H1 (cell line): ENCODE data around the gene MACF1. TPM values are rescaled to one million over a fixed set of nuclear protein-coding genes. Genes with fewer than 3 reads are reported as not detected.

Experiments used
- CTCF ChIA-PET: fragments of 300-600 bp; sonication (Branson Sonifier 250); formaldehyde crosslinking; loops from one replicate; lab custom pipeline; 2021; ENCODE audit not compliant: partially characterized antibody; lab: Charles Lee
- POLR2A ChIA-PET: fragments of 300-600 bp; sonication (Branson Sonifier 250); formaldehyde crosslinking; loops from one replicate; lab custom pipeline; 2021; ENCODE audit warnings: inconsistent platforms; ENCODE audit not compliant: partially characterized antibody; lab: Charles Lee
- DNase-seq, 2 experiments: peaks; one replicate each; pipeline versions ENCODE4 v3.0.0 to v3.0.0-alpha.2; 2010 to 2022; ENCODE audit warnings: low spot score in 2 of 2, low read depth in 1 of 2, mixed read lengths in 1 of 2
- FAIRE-seq: peaks from 2 replicates; lab custom pipeline; 2011; peaks lifted over from hg19 to GRCh38; lab: Jason Lieb, UNC
- H2AFZ ChIP-seq: 2 replicates; pipeline ENCODE4 v1.8.1; 2012; ENCODE audit warnings: low read length, inconsistent platforms
- H2AK5ac ChIP-seq: 2 replicates; pipeline ENCODE4 v1.6.1; 2013; ENCODE audit warnings: low read depth, low read length
- H2BK120ac ChIP-seq: replicated peaks from 2 replicates; pipeline ENCODE3; 2013; ENCODE audit warnings: low read depth, low read length, inconsistent platforms
- H2BK12ac ChIP-seq: 2 replicates; pipeline ENCODE4 v1.6.1; 2013; ENCODE audit warnings: low read depth, low read length
- H2BK15ac ChIP-seq: 2 replicates; pipeline ENCODE4 v1.6.1; 2013; ENCODE audit warnings: low read length
- H2BK20ac ChIP-seq: 2 replicates; pipeline ENCODE4 v1.6.1; 2013; ENCODE audit warnings: low read length
- H2BK5ac ChIP-seq: 2 replicates; pipeline ENCODE4 v1.6.1; 2013; ENCODE audit warnings: low read depth, low read length
- H3K14ac ChIP-seq: 2 replicates; pipeline ENCODE4 v1.6.1; 2013; ENCODE audit warnings: inconsistent platforms; ENCODE audit not compliant: insufficient read length
- H3K18ac ChIP-seq: 2 replicates; pipeline ENCODE4 v1.6.1; 2013; ENCODE audit warnings: low read length; ENCODE audit errors: extremely low read depth
- H3K23ac ChIP-seq: 2 replicates; pipeline ENCODE4 v1.6.1; 2013; ENCODE audit warnings: inconsistent platforms; ENCODE audit not compliant: insufficient read length
- H3K23me2 ChIP-seq: 2 replicates; pipeline ENCODE4 v1.6.1; 2013; ENCODE audit warnings: low read depth, low read length
- H3K27ac ChIP-seq: 2 replicates; pipeline ENCODE4 v1.6.1; 2011; ENCODE audit warnings: low read depth, low read length, inconsistent platforms
- H3K27me3 ChIP-seq, 4 experiments: replicated peaks in 1 of 4; 1 replicate in 1 of 4; 2 replicates in 3 of 4; pipeline versions ENCODE4 v1.6.1 to v1.8.1; 2011 to 2013; ENCODE audit warnings: low read length in 3 of 4, mild to moderate bottlenecking in 3 of 4, inconsistent platforms in 2 of 4, mixed read lengths in 2 of 4, moderate library complexity in 1 of 4; ENCODE audit not compliant: control insufficient read depth in 3 of 4, insufficient read depth in 3 of 4; ENCODE audit errors: extremely low read depth in 1 of 4
- H3K36me3 ChIP-seq, 4 experiments: 2 replicates each; pipeline versions ENCODE4 v1.6.1 to v1.8.1; 2011 to 2013; ENCODE audit warnings: mild to moderate bottlenecking in 4 of 4, low read length in 3 of 4, moderate library complexity in 2 of 4, control low read depth in 1 of 4, inconsistent platforms in 1 of 4; ENCODE audit not compliant: insufficient read depth in 4 of 4, control insufficient read depth in 2 of 4
- H3K4ac ChIP-seq: replicated peaks from 2 replicates; pipeline ENCODE3; 2013; ENCODE audit warnings: low read length, low read depth, mixed read lengths, inconsistent platforms; ENCODE audit not compliant: insufficient read length
- H3K4me1 ChIP-seq, 4 experiments: replicated peaks in 1 of 4; 1 replicate in 1 of 4; 2 replicates in 3 of 4; pipeline versions ENCODE4 v1.6.1 to v1.8.1; 2011 to 2013; ENCODE audit warnings: low read length in 3 of 4, inconsistent platforms in 2 of 4, mixed read lengths in 1 of 4; ENCODE audit not compliant: insufficient read depth in 4 of 4, control insufficient read depth in 3 of 4
- H3K4me2 ChIP-seq, 2 experiments: 2 replicates each; pipeline versions ENCODE4 v1.6.1 to v1.8.1; 2011 to 2013; ENCODE audit warnings: low read depth in 2 of 2, low read length in 2 of 2, control low read depth in 1 of 2, inconsistent platforms in 1 of 2, mild to moderate bottlenecking in 1 of 2; ENCODE audit not compliant: insufficient read depth in 1 of 2
- H3K4me3 ChIP-seq, 4 experiments: fragments of 200-600, 300-600 bp in 1 of 4; sonication (generic), shearing (Covaris generic), sonication (Bioruptor Twin) in 1 of 4; 2 replicates each; pipeline versions ENCODE4 v1.5.1 to v1.8.1; 2011 to 2016; ENCODE audit warnings: low read length in 4 of 4, low read depth in 3 of 4, control low read depth in 2 of 4, inconsistent platforms in 2 of 4, mild to moderate bottlenecking in 2 of 4, mixed read lengths in 1 of 4, moderate library complexity in 1 of 4; ENCODE audit not compliant: insufficient read depth in 2 of 4; ENCODE audit errors: extremely low read depth in 1 of 4
- H3K56ac ChIP-seq: replicated peaks from 2 replicates; pipeline ENCODE3; 2013; ENCODE audit warnings: low read depth, mild to moderate bottlenecking, mixed read lengths, low read length, inconsistent platforms; ENCODE audit not compliant: insufficient read length
- H3K79me1 ChIP-seq: 2 replicates; pipeline ENCODE4 v1.6.1; 2013; ENCODE audit warnings: low read depth, low read length, control low read depth
- H3K79me2 ChIP-seq, 2 experiments: 2 replicates each; pipeline versions ENCODE4 v1.6.1 to v1.8.1; 2012 to 2013; ENCODE audit warnings: low read length in 2 of 2, mild to moderate bottlenecking in 2 of 2, inconsistent platforms in 1 of 2; ENCODE audit not compliant: insufficient read depth in 2 of 2, control insufficient read depth in 1 of 2
- H3K9ac ChIP-seq, 4 experiments: replicated peaks in 1 of 4; 1 replicate in 1 of 4; 2 replicates in 3 of 4; pipeline versions ENCODE4 v1.6.1 to v1.8.1; 2011 to 2013; ENCODE audit warnings: low read depth in 3 of 4, low read length in 3 of 4, control low read depth in 2 of 4, mild to moderate bottlenecking in 2 of 4, moderate library complexity in 2 of 4, inconsistent platforms in 1 of 4; ENCODE audit errors: extremely low read depth in 1 of 4
- H3K9me3 ChIP-seq, 2 experiments: 2 replicates each; pipeline versions ENCODE4 v1.6.1 to v1.8.1; 2012 to 2013; ENCODE audit warnings: mild to moderate bottlenecking in 2 of 2, moderate library complexity in 2 of 2, control low read depth in 1 of 2, inconsistent platforms in 1 of 2, low read depth in 1 of 2, low read length in 1 of 2, mixed read lengths in 1 of 2; ENCODE audit not compliant: insufficient read depth in 2 of 2
- H4K20me1 ChIP-seq, 2 experiments: replicated peaks in 1 of 2; 2 replicates each; pipeline versions ENCODE3 to v1.8.1; 2011 to 2013; ENCODE audit warnings: inconsistent platforms in 2 of 2, low read length in 2 of 2, mild to moderate bottlenecking in 1 of 2; ENCODE audit not compliant: insufficient read depth in 2 of 2, control insufficient read depth in 1 of 2
- H4K5ac ChIP-seq: 2 replicates; pipeline ENCODE4 v1.6.1; 2013; ENCODE audit warnings: low read length, low read depth, mixed read lengths, inconsistent platforms; ENCODE audit not compliant: insufficient read length
- H4K8ac ChIP-seq: 2 replicates; pipeline ENCODE4 v1.8.0; 2013; ENCODE audit warnings: mild to moderate bottlenecking, moderate library complexity, low read length, inconsistent platforms; ENCODE audit not compliant: insufficient read depth; ENCODE audit errors: extremely low read depth
- H4K91ac ChIP-seq: replicated peaks from 2 replicates; pipeline ENCODE3; 2013; ENCODE audit warnings: low read length, mixed read lengths, inconsistent platforms; ENCODE audit not compliant: insufficient read length
- CEBPB ChIP-seq: IDR thresholded peaks from 2 replicates; pipeline ENCODE4 v1.6.1; 2012; ENCODE audit warnings: low read depth, low read length
- CTBP2 ChIP-seq: IDR thresholded peaks from 2 replicates; pipeline ENCODE4 v1.7.0; 2011; ENCODE audit warnings: borderline replicate concordance, mild to moderate bottlenecking, moderate library complexity, mixed read lengths, low read length; ENCODE audit not compliant: insufficient read depth, insufficient read length
- EGR1 ChIP-seq: IDR thresholded peaks from 2 replicates; pipeline ENCODE4 v1.6.1; 2011; ENCODE audit warnings: low read depth, low read length, borderline replicate concordance
- EP300 ChIP-seq, 2 experiments: IDR thresholded peaks; 1 replicate in 1 of 2; 2 replicates in 1 of 2; pipeline ENCODE4 v1.6.1; 2011 to 2012; ENCODE audit warnings: low read depth in 2 of 2, low read length in 2 of 2, mild to moderate bottlenecking in 2 of 2, borderline replicate concordance in 1 of 2, inconsistent platforms in 1 of 2, moderate library complexity in 1 of 2
- HDAC2 ChIP-seq, 2 experiments: fragments of 300-600 bp in 1 of 2; sonication (generic) in 1 of 2; IDR thresholded peaks; 2 replicates each; pipeline ENCODE4 v1.6.1; 2011 to 2012; ENCODE audit warnings: low read depth in 2 of 2, low read length in 2 of 2, mild to moderate bottlenecking in 2 of 2, moderate library complexity in 2 of 2, borderline replicate concordance in 1 of 2, inconsistent platforms in 1 of 2
- HDAC6 ChIP-seq: IDR thresholded peaks from one replicate; pipeline ENCODE4 v1.7.1; 2012; ENCODE audit warnings: low read depth, mild to moderate bottlenecking, inconsistent platforms, low read length, moderate library complexity
- KDM4A ChIP-seq: IDR thresholded peaks from one replicate; pipeline ENCODE4 v1.7.1; 2012; ENCODE audit warnings: low read depth, mild to moderate bottlenecking, moderate library complexity, low read length, inconsistent platforms; ENCODE audit not compliant: severe bottlenecking
- NRF1 ChIP-seq: IDR thresholded peaks from 2 replicates; pipeline ENCODE4 v1.6.1; 2011; ENCODE audit warnings: mild to moderate bottlenecking, low read depth, low read length, improper control_type of control experiment
- POLR2AphosphoS5 ChIP-seq: IDR thresholded peaks from 2 replicates; pipeline ENCODE4 v1.6.1; 2011; ENCODE audit warnings: low read depth, low read length
- RNF2 ChIP-seq: fragments of 200-900, 300-1000 bp; sonication (generic); IDR thresholded peaks from 2 replicates; pipeline ENCODE4 v1.7.1; 2016; ENCODE audit warnings: borderline replicate concordance, low read depth, mild to moderate bottlenecking, antibody characterized with exemption, low read length; ENCODE audit not compliant: poor library complexity, severe bottlenecking; ENCODE audit errors: missing control alignments
- TEAD4 ChIP-seq: IDR thresholded peaks from 2 replicates; pipeline ENCODE4 v1.6.1; 2012; ENCODE audit warnings: low read depth, low read length, inconsistent platforms, mixed read lengths
- YY1 ChIP-seq: IDR thresholded peaks from 2 replicates; pipeline ENCODE4 v1.6.1; 2011; ENCODE audit warnings: low read depth, mild to moderate bottlenecking, low read length
- ZNF274 ChIP-seq: IDR thresholded peaks from 2 replicates; pipeline ENCODE4 v1.7.0; 2012; ENCODE audit warnings: low read length, borderline replicate concordance; ENCODE audit errors: extremely low read depth
- WGBS, 2 experiments: shearing (Covaris generic) in 1 of 2; methylation state at CpG; one replicate each; pipeline versions ENCODE4 v1.1.6 to v1.1.7; 2013 to 2015; ENCODE audit warnings: low lambda C conversion rate in 2 of 2, mixed read lengths in 2 of 2, inconsistent platforms in 1 of 2, low coverage in 1 of 2, missing lambda C conversion rate in 1 of 2; ENCODE audit not compliant: insufficient replicate concordance in 2 of 2, insufficient coverage in 1 of 2, insufficient read length in 1 of 2; ENCODE audit errors: extremely low coverage in 1 of 2, missing lambda C conversion rate in 1 of 2; 5-methylcytosine and 5-hydroxymethylcytosine counted together
- polyA plus RNA-seq, 7 experiments: library from polyadenylated mRNA; depleted of rRNA in 3 of 7; stranded (reverse) in 5 of 7; unstranded in 2 of 7; fragments of >200 nt in 5 of 7; fragments of 200-250 nt in 2 of 7; gene quantifications; 1 replicate in 5 of 7; 2 replicates in 1 of 7; 4 replicates in 1 of 7; pipeline versions ENCODE4 v1.2.1 to v1.2.3, GENCODE V29; 2011 to 2013; ENCODE audit warnings: missing spikeins in 2 of 7, mixed read lengths in 2 of 7
- total RNA-seq: library from RNA; stranded (reverse); fragmentation: NEBNext Ultra II Directional; extraction: Animal tissue kit (Norgen Biotek cat#: 25700); gene quantifications from 2 replicates; pipeline ENCODE4 v1.2.1, GENCODE V29; 2021
- TF ChIP-seq, protein P1 (sequence below): IDR thresholded peaks from 2 replicates; pipeline ENCODE4 v1.6.1; 2012; ENCODE audit warnings: inconsistent platforms

The MACF1 gene
- total and polyA plus RNA-seq, 2 of the 8 experiments (the other 6 are each of a cell fraction or from before 2014, with no cell fraction given) = 59.8 to 285 TPM

DNA sequence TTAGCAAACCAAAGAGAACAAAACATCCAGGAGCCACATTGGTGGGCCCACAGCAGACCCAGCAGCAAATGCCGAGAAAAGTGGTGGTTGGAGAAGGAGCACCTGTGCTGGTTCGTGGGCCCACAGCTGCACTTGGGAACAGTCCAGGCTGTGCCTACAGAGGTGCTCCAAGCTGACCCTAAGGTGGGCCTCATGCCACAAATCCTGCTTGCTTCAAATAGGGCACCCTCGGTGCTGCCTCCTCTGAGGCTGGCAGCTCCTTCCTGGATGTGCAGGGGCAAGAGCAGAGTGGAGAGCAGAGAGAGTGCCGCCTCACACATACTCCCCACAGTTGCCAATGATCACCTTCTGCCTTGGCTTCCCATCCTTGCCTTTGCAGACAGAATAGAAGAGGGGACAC is 327.0 kb downstream of the MACF1 start:
- Histone ChIP-seq H3K56ac (no peak overlapping the region), H3K79me1 (no peaks in the 10 kb centered on the region), H4K91ac (no peak overlapping the region), H2AFZ (no peak overlapping the region), H3K18ac (no peak overlapping the region), H4K5ac (no peak overlapping the region), H2BK20ac (no peak overlapping the region), H2BK12ac (no peak overlapping the region), H3K79me2 (no peaks in the 10 kb centered on the region), H2BK120ac (no peak overlapping the region), H3K4ac (no peak overlapping the region), H2BK15ac (no peak overlapping the region), H4K20me1 (no peaks in the 10 kb centered on the region), H3K9ac (no peak overlapping the region), H3K36me3 (peaks cover 0 to 3% (median 0%) of the 10 kb centered on the region in 4 experiments; a peak in 4 of 8 replicates), H3K14ac (no peak overlapping the region), H4K8ac (no peak overlapping the region), H3K4me3 (no peak overlapping the region), H3K4me2 (no peak overlapping the region), H3K27ac (no peak overlapping the region), H3K27me3 (no peaks in the 10 kb centered on the region), H3K23me2 (no peaks in the 10 kb centered on the region), H3K9me3 (no peaks in the 10 kb centered on the region), H2AK5ac (no peak overlapping the region), H3K4me1 (no peaks in the 10 kb centered on the region), H2BK5ac (no peak overlapping the region), H3K23ac (no peak overlapping the region)
- DNase-seq (no peak), FAIRE-seq (no peak)
- 94% methylated on average over 4 of the region's 4 CpGs; no CpG with 5 or more reads in 1 of the 2 experiments for WGBS, 2 experiments
- CTCF ChIA-PET = interaction anchor here (0.6 kb wide), 2 partner anchors 11 to 26 kb away, joined by 3 read pairs; no protein-coding TSS in a partner anchor
- POLR2A ChIA-PET = no interaction called here
- TF ChIP-seq YY1 (no peak), EGR1 (no peak), NRF1 (no peak), EP300 (IDR thresholded peaks at IDR 0.05; ENCODE audit: borderline replicate concordance in 1 of 2, low read depth in 2 of 2, low read length in 2 of 2) (no peak), RNF2 (no peak), CTBP2 (no peak), CEBPB (no peak), HDAC6 (no peak), HDAC2 (IDR thresholded peaks at IDR 0.05; ENCODE audit: borderline replicate concordance in 1 of 2, low read depth in 2 of 2, low read length in 2 of 2) (no peak), KDM4A (no peak), ZNF274 (no peak), TEAD4 (no peak), POLR2AphosphoS5 (no peak)
- TF ChIP-seq, protein P1, sequence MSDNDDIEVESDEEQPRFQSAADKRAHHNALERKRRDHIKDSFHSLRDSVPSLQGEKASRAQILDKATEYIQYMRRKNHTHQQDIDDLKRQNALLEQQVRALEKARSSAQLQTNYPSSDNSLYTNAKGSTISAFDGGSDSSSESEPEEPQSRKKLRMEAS = no peak
